ENCODE results near the gene ECHS1. TPM values are rescaled to one million over a fixed set of nuclear protein-coding genes. Genes with fewer than 3 reads are reported as not detected.

Gene ECHS1
- total and polyA plus RNA-seq, 9 of the 15 experiments (the other 6 are each of a cell fraction or from before 2014, with no cell fraction given) = 16.6 to 100 (median 68.1) TPM

- no peak for TF ChIP-seq ZZZ3 (IDR thresholded peaks at IDR 0.05)
- TF ChIP-seq HMGN3 (IDR thresholded peaks at IDR 0.05; ENCODE audit: borderline replicate concordance, extremely low read depth, insufficient read length, low read depth, low read length) = no peak
These were observed 15.6 kb downstream of the ECHS1 start, which contains the start of gene FUOM (continued) for GRCh38 chr10:133357285-133358161.

DNA sequence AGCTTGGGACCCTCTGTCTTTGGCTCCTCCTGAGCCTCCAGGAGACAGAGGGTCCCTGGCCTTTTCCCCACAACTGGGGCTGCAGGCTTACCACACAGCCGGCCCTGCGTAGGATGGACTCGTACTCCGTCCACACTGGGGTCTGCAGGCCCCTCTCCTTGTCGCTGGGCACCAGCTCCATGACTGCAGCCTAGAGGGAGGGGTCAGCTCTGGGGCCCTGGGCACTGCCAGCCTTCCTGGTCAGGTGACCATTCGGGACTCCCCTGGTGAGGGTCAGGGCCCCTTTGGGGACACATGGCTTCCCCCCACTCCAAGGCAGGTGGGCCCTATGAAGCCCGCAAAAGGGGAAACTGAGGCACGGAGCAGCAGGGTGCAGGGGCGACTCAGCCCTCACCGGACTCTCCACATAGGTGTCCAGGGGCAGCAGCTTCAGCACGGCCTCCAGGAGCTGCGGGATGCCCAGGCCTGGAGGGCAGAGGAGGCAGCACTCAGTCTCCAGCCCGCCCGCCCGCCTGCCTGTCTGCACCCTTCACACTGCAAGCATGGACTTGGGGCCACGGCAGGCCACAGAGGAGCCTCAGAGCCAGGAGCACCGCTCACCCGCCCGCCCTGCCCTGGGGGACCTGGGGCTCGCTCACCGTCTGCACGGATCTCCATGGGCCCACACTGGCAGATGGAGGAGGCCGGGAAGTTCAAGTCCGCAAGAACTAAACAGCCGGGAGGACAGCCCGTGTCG is 16.4 kb downstream of the ECHS1 start:
- ATAC-seq (no peak), DNase-seq (ENCODE audit: extremely low read depth in 1 of 4, low spot score in 3 of 4) (no peak), FAIRE-seq (no peak)
- no peaks in the 10 kb centered on the region for H3K27me3 ChIP-seq (ENCODE audit: control insufficient read depth in 2 of 2, insufficient read depth in 2 of 2, low read length in 2 of 2)
- no peaks in the 10 kb centered on the region for H3K9me3 ChIP-seq (replicated peaks; ENCODE audit: control insufficient read depth, insufficient read depth, low read depth, low read length)
- CTCF ChIA-PET (ENCODE audit: low intra/inter-chr PET ratio) = no interaction called here
- BruUV-seq (replicated peaks) = TSS peak; percentile 33
- TF ChIP-seq SMC3 (conservative IDR thresholded peaks at IDR 0.05; ENCODE audit: insufficient read depth, low read depth, low read length) (no peak), TEAD1 (CRISPR knock-in tag; IDR thresholded peaks at IDR 0.05) (no peak), ZNF263 (CRISPR knock-in tag; IDR thresholded peaks at IDR 0.05; ENCODE audit: borderline replicate concordance) (peak; percentile 76), PHF21A (IDR thresholded peaks at IDR 0.05; ENCODE audit: borderline replicate concordance, low read depth) (no peak), MECOM (CRISPR knock-in tag; IDR thresholded peaks at IDR 0.05) (no peak), SMARCC2 (IDR thresholded peaks at IDR 0.05; ENCODE audit: low read depth) (no peak)
- intact Hi-C loops (cut with micrococcal nuclease) = loop anchor here (5.0 kb wide), 1 partner anchor 36 kb away; the partner anchor contains the start of gene MTG1
- POLR2A ChIA-PET = no interaction called here
- peaks cover 15 to 65% of the 10 kb centered on the region in 2 experiments for H3K4me1 ChIP-seq (replicated peaks in 1 of 2; ENCODE audit: control insufficient read depth in 2 of 2, insufficient read depth in 2 of 2, low read length in 2 of 2)
- no peaks in the 10 kb centered on the region for H3K9me1 ChIP-seq (ENCODE audit: control insufficient read depth, insufficient read depth, low read length)
- peak overlapping the region; percentile 74 for H3K4me2 ChIP-seq (ENCODE audit: insufficient read depth, low read length)
- in situ Hi-C loops (cut with MboI) = no loop called here
- peaks cover 12% of the 10 kb centered on the region for H3K79me2 ChIP-seq (ENCODE audit: control insufficient read depth, insufficient read depth, low read length)
- H3K36me3 ChIP-seq (ENCODE audit: control insufficient read depth, insufficient read depth, low read length) = peaks cover 13% of the 10 kb centered on the region; the same call in 1 of the 3 replicates
- H3K4me3 ChIP-seq = peak overlapping the region; percentile 66
- H3K27ac ChIP-seq (ENCODE audit: extremely low read depth, low read depth, low read length) = peak overlapping the region; percentile 81
- peak overlapping the region; percentile 74 to 91 for H3K9ac ChIP-seq (ENCODE audit: insufficient read depth in 1 of 2, low read depth in 2 of 2, low read length in 2 of 2)
- 83% methylated on average over 1 of the region's 27 CpGs for WGBS (ENCODE audit: insufficient coverage, low coverage, missing lambda C conversion rate)
- no peak overlapping the region for H2AFZ ChIP-seq (ENCODE audit: low read depth, low read length)
- H4K20me1 ChIP-seq (replicated peaks; ENCODE audit: control insufficient read depth, insufficient read depth, low read length) = no peaks in the 10 kb centered on the region
